ENCODE measurements around the gene ZCCHC10. TPM values are rescaled to one million over a fixed set of nuclear protein-coding genes. Genes with fewer than 3 reads are reported as not detected.

ZCCHC10 gene
- total and polyA plus RNA-seq, 2 of the 4 experiments (the other 2 are of a cell fraction) = 4.1 to 20.4 TPM

- CTCF ChIA-PET = no interaction called here
- intact Hi-C loops (cut with micrococcal nuclease) = no loop called here
- H3K56ac ChIP-seq (ENCODE audit: extremely low read depth, insufficient read depth, low read length) = no peak overlapping the region
- TF ChIP-seq CEBPB (IDR thresholded peaks at IDR 0.05; ENCODE audit: low read depth, low read length) (no peak), MXI1 (IDR thresholded peaks at IDR 0.05; ENCODE audit: borderline replicate concordance, low read depth, low read length) (no peak), SMC3 (IDR thresholded peaks at IDR 0.05; ENCODE audit: low read depth, low read length) (no peak), MAFK (IDR thresholded peaks at IDR 0.05; ENCODE audit: low read depth, low read length) (no peak)
- H2BK15ac ChIP-seq (ENCODE audit: low read depth, low read length) = no peak overlapping the region
- no peaks in the 10 kb centered on the region for H3K36me3 ChIP-seq (ENCODE audit: control insufficient read depth, insufficient read depth, low read length)
- H3K9me3 ChIP-seq (ENCODE audit: control insufficient read depth, insufficient read depth, low read length) = no peaks in the 10 kb centered on the region
- no peaks in the 10 kb centered on the region for H3K27me3 ChIP-seq (ENCODE audit: control insufficient read depth, insufficient read depth, low read length)
- H3K18ac ChIP-seq (ENCODE audit: low read depth, low read length) = no peak overlapping the region
- no peak for ATAC-seq (ENCODE audit: low read depth)
- WGBS, 2 experiments (ENCODE audit: extremely low coverage in 2 of 2, insufficient read length in 1 of 2) = 94% methylated on average over 6 of the region's 15 CpGs; no CpG with 5 or more reads in 1 of the 2 experiments
- H3K4me2 ChIP-seq (ENCODE audit: low read depth, low read length) = peak overlapping the region; percentile 60; the same call in 1 of the 2 replicates
- no peak overlapping the region for H2BK120ac ChIP-seq (ENCODE audit: low read depth, low read length)
- no peak overlapping the region for H3K23ac ChIP-seq (ENCODE audit: low read depth, low read length)
- in situ Hi-C loops (cut with MboI; ENCODE audit: low sequenced_read_pairs) = no loop called here
- H4K5ac ChIP-seq (ENCODE audit: low read depth, low read length) = no peak overlapping the region
- H3K4me1 ChIP-seq (ENCODE audit: control insufficient read depth, insufficient read depth, low read length) = peaks cover 5% of the 10 kb centered on the region
- H3K9me1 ChIP-seq (ENCODE audit: insufficient read depth, low read length) = peaks cover 22% of the 10 kb centered on the region
- H3K4me3 ChIP-seq (ENCODE audit: insufficient read depth, low read depth, low read length) = no peak overlapping the region
- no peak overlapping the region for H3K14ac ChIP-seq (replicated peaks; ENCODE audit: low read depth, low read length)
- dilution Hi-C loops (cut with HindIII; ENCODE audit: low sequenced_read_pairs, unreplicated experiment) = no loop called here
- H4K8ac ChIP-seq (ENCODE audit: low read depth in 2 of 2, low read length in 2 of 2) = no peak overlapping the region
- POLR2A ChIA-PET (ENCODE audit: unreplicated experiment) = no interaction called here
- 0 out of 2 replicates have a peak overlapping the region, but pooled peaks have one; percentile 23 for H3K9ac ChIP-seq (ENCODE audit: low read depth, low read length)
- BruUV-seq (replicated peaks) = TSS peak; percentile 28
- DNase-seq = no peak
- no peak overlapping the region for H2AK9ac ChIP-seq (replicated peaks; ENCODE audit: low read depth, low read length, poor library complexity)
- no peak overlapping the region for H2BK5ac ChIP-seq (ENCODE audit: low read depth, low read length, poor library complexity, severe bottlenecking)
- peaks cover 60% of the 10 kb centered on the region for H4K20me1 ChIP-seq (ENCODE audit: insufficient read depth, low read length)
- no peak overlapping the region for H2AK5ac ChIP-seq (ENCODE audit: low read depth, low read length)
- no peak overlapping the region for H2BK20ac ChIP-seq (ENCODE audit: low read depth, low read length)
- no peak overlapping the region for H3K4ac ChIP-seq (ENCODE audit: low read depth, low read length)
- H3K27ac ChIP-seq (ENCODE audit: insufficient read depth, low read length) = no peak overlapping the region
- no peak overlapping the region for H2AFZ ChIP-seq (replicated peaks; ENCODE audit: low read length, poor library complexity)
- H4K91ac ChIP-seq (ENCODE audit: insufficient read depth, low read depth, low read length) = no peak overlapping the region
- H3K79me1 ChIP-seq (ENCODE audit: low read depth in 1 of 2, low read length in 2 of 2) = peaks cover 15 to 47% of the 10 kb centered on the region in 2 experiments
These were observed 27.1 kb upstream of the ZCCHC10 start for GRCh38 chr5:133053448-133053847.
